ENCODE results near the gene PMM2.
"Not testable (repeated sequence)": the region's sequence is repeated elsewhere in the genome, so short reads cannot be mapped to it uniquely, and the experiment has no call there.

The PMM2 gene

GRCh38 chr16:8869212-8869987 lies 71.8 kb downstream of the PMM2 start:
- DNase-seq = no peak

- DNase-seq = not testable (repeated sequence)
Observed at GRCh38 chr16:8869988-8870241, 72.3 kb downstream of the PMM2 start.

- DNase-seq = no peak
Observed at GRCh38 chr16:8872071-8872470, 74.4 kb downstream of the PMM2 start.

GRCh38 chr16:8872967-8873865 lies 75.6 kb downstream of the PMM2 start:
- no peak for DNase-seq

- not testable (repeated sequence) for DNase-seq
Observed at GRCh38 chr16:8873866-8874195, 76.2 kb downstream of the PMM2 start.

GRCh38 chr16:8874388-8874787 lies 76.7 kb downstream of the PMM2 start:
- no peak for DNase-seq

GRCh38 chr16:8875317-8875716 lies 77.7 kb downstream of the PMM2 start:
- not testable (repeated sequence) for DNase-seq

- DNase-seq = no peak
Observed at GRCh38 chr16:8877894-8878522, 80.4 kb downstream of the PMM2 start.

GRCh38 chr16:8878523-8878911 lies 80.9 kb downstream of the PMM2 start:
- no peak for DNase-seq

- DNase-seq = no peak
Observed at GRCh38 chr16:8880839-8881510, 83.3 kb downstream of the PMM2 start.

- DNase-seq = no peak
Observed at GRCh38 chr16:8882041-8882617, 84.5 kb downstream of the PMM2 start, which contains the start of gene LITAFD. TSS of gene LITAFD (plus strand) at chr16:8882351. CDS start at chr16:8884356, 2,005 bp downstream.

GRCh38 chr16:8882725-8883377 lies 85.2 kb downstream of the PMM2 start:
- DNase-seq = no peak

- DNase-seq = no peak
Observed at GRCh38 chr16:8885674-8886592, 88.3 kb downstream of the PMM2 start.

- DNase-seq = no peak
Observed at GRCh38 chr16:8886593-8887430, 89.2 kb downstream of the PMM2 start.

- no peak for DNase-seq
Observed at GRCh38 chr16:8887431-8887765, 89.8 kb downstream of the PMM2 start.

GRCh38 chr16:8887952-8888560 lies 90.4 kb downstream of the PMM2 start:
- DNase-seq = no peak

- no peak for DNase-seq
Observed at GRCh38 chr16:8888951-8889892, 91.6 kb downstream of the PMM2 start.

GRCh38 chr16:8889893-8890548 lies 92.4 kb downstream of the PMM2 start:
- no peak for DNase-seq

All from Kasumi-1 (cell line).